HG03342 (cell line): Measurements from ENCODE around the gene HES4.

ENCODE experiments used
- ATAC-seq: cut with Tn5 transposase; IDR thresholded peaks from one replicate; pipeline ENCODE4 v1.9.1; 2021; ENCODE audit warnings: mild to moderate bottlenecking, moderate library complexity; ENCODE audit not compliant: unreplicated experiment

HES4 gene

GRCh38 chr1:999725-1000356 lies at the start of gene HES4:
TSS of gene HES4 (minus strand) at chr1:1000097. CDS start at chr1:999973, 124 bp downstream.
- ATAC-seq = peak; percentile 41

- no peak for ATAC-seq
Observed at GRCh38 chr1:1048765-1049164, 48.9 kb upstream of the HES4 start.

GRCh38 chr1:1047963-1048362 lies 48.1 kb upstream of the HES4 start:
- no peak for ATAC-seq

GRCh38 chr1:1047407-1047806 lies 47.5 kb upstream of the HES4 start:
- ATAC-seq = no peak

GRCh38 chr1:1046767-1047166 lies 46.9 kb upstream of the HES4 start:
- ATAC-seq = no peak

- no peak for ATAC-seq
Observed at GRCh38 chr1:1046243-1046642, 46.3 kb upstream of the HES4 start.

- ATAC-seq = no peak
Observed at GRCh38 chr1:1045129-1045528, 45.2 kb upstream of the HES4 start.

- no peak for ATAC-seq
Observed at GRCh38 chr1:1044455-1045078, 44.7 kb upstream of the HES4 start.

GRCh38 chr1:1043921-1044320 lies 44.0 kb upstream of the HES4 start:
- ATAC-seq = no peak

- no peak for ATAC-seq
Observed at GRCh38 chr1:1043411-1043810, 43.5 kb upstream of the HES4 start.

- ATAC-seq = no peak
Observed at GRCh38 chr1:1042835-1043234, 42.9 kb upstream of the HES4 start.

- ATAC-seq = no peak
Observed at GRCh38 chr1:1041873-1042272, 42.0 kb upstream of the HES4 start.

- ATAC-seq = peak; percentile 12
Observed at GRCh38 chr1:1041092-1041523, 41.2 kb upstream of the HES4 start.

GRCh38 chr1:1040004-1040991 lies 40.4 kb upstream of the HES4 start:
- peak; percentile 38 for ATAC-seq

- ATAC-seq = no peak
Observed at GRCh38 chr1:1039145-1039910, 39.4 kb upstream of the HES4 start.

- ATAC-seq = peak; percentile 46
Observed at GRCh38 chr1:1038694-1039093, 38.8 kb upstream of the HES4 start.

- ATAC-seq = no peak
Observed at GRCh38 chr1:1037366-1038327, 37.8 kb upstream of the HES4 start.

- no peak for ATAC-seq
Observed at GRCh38 chr1:1035291-1035943, 35.5 kb upstream of the HES4 start.

- ATAC-seq = no peak
Observed at GRCh38 chr1:1034439-1034781, 34.5 kb upstream of the HES4 start.
